Right atrium auricular region (tissue), 2 donors: ENCODE measurements around the gene CFAP299. TPM values are rescaled to one million over a fixed set of nuclear protein-coding genes. Genes with fewer than 3 reads are reported as not detected.
A peak's percentile ranks its signal among the peaks of the same experiment; 100 is the strongest.

Experiments
- DNase-seq: peaks from one replicate; pipeline ENCODE4 v3.0.0-alpha.2; 2019; ENCODE audit warnings: low spot score
- H3K27ac ChIP-seq, 2 donors: fragments of 200-600 bp; sonication (generic); 1 replicate in 1 of 2; 2 replicates in 1 of 2; pipeline ENCODE4 v1.5.1; 2016 to 2019
- H3K27me3 ChIP-seq, 2 donors: fragments of 200-600 bp; sonication (generic); one replicate each; pipeline versions ENCODE4 v1.5.1 to v1.6.0; 2017 to 2019
- H3K36me3 ChIP-seq: fragments of 200-600 bp; sonication (generic); one replicate; pipeline ENCODE4 v1.5.1; 2016
- H3K4me1 ChIP-seq, 2 donors: fragments of 200-600 bp; sonication (generic); one replicate each; pipeline versions ENCODE4 v1.5.1 to v1.6.0; 2017 to 2019
- H3K4me3 ChIP-seq, 2 donors: fragments of 200-600 bp; sonication (generic); 1 replicate in 1 of 2; 2 replicates in 1 of 2; pipeline ENCODE4 v1.5.1; 2017 to 2019; ENCODE audit warnings: mild to moderate bottlenecking in 1 of 2, moderate library complexity in 1 of 2
- H3K9me3 ChIP-seq, 2 donors: fragments of 200-600 bp; sonication (generic); one replicate each; pipeline ENCODE4 v1.5.1; 2019
- total RNA-seq, 2 donors: library from RNA; depleted of rRNA; stranded (reverse); fragments of >200 nt; gene quantifications; one replicate each; pipeline ENCODE4 v1.1.0, GENCODE V29; 2016
- TF ChIP-seq, protein P1 (sequence below), 2 donors: fragments of 200-600 bp; sonication (generic); IDR thresholded peaks; one replicate each; pipeline ENCODE4 v1.5.1; 2019; ENCODE audit warnings: antibody characterized with exemption in 2 of 2

Gene CFAP299
- total RNA-seq, 2 donors from 2014 or later = not detected

DNA sequence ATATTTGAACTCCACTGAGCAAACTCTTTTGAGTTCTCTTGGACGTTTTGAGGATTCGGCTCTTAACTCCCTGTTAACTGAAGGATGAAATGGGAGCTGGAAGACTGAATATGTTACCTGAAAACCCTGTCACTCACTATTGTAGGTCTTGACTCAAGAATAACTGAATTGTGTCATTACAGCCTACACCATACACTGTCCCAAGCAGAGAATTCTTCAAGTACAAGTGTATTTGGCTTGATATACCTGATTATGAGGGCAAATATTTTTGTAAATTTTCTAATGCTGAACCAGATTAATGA, 276.1 kb downstream of the CFAP299 start:
- Histone ChIP-seq H3K9me3 (no peaks in the 10 kb centered on the region), H3K4me3 (no peak overlapping the region), H3K4me1 (no peaks in the 10 kb centered on the region), H3K27me3 (no peaks in the 10 kb centered on the region), H3K27ac (no peak overlapping the region), H3K36me3 (no peaks in the 10 kb centered on the region)
- no peak for DNase-seq
- TF ChIP-seq, protein P1, sequence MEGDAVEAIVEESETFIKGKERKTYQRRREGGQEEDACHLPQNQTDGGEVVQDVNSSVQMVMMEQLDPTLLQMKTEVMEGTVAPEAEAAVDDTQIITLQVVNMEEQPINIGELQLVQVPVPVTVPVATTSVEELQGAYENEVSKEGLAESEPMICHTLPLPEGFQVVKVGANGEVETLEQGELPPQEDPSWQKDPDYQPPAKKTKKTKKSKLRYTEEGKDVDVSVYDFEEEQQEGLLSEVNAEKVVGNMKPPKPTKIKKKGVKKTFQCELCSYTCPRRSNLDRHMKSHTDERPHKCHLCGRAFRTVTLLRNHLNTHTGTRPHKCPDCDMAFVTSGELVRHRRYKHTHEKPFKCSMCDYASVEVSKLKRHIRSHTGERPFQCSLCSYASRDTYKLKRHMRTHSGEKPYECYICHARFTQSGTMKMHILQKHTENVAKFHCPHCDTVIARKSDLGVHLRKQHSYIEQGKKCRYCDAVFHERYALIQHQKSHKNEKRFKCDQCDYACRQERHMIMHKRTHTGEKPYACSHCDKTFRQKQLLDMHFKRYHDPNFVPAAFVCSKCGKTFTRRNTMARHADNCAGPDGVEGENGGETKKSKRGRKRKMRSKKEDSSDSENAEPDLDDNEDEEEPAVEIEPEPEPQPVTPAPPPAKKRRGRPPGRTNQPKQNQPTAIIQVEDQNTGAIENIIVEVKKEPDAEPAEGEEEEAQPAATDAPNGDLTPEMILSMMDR (IDR thresholded peaks at IDR 0.05) = no peak

DNA sequence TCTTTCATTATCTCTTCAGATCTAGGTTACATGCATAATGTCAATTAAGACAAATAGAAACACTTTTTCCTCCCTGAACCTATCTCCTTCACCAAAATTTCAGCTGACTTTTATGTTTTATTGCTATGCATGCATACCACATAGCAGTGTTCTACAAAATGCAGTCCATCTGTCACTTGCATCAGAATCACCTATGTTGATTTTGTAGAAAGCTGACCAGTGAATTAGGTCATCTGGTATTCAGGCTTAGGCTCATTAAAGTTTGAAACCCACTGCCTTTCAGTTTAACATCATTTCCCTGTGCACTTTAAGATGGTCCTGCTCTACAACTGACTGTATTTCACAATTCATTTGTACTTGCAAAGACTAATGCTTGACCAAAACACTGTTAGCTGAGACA, 277.9 kb downstream of the CFAP299 start:
- DNase-seq = no peak
- Histone ChIP-seq H3K27ac (no peak overlapping the region), H3K4me3 (no peak overlapping the region), H3K9me3 (no peaks in the 10 kb centered on the region), H3K36me3 (no peaks in the 10 kb centered on the region), H3K27me3 (no peaks in the 10 kb centered on the region), H3K4me1 (no peaks in the 10 kb centered on the region)
- TF ChIP-seq, protein P1 (IDR thresholded peaks at IDR 0.05) = no peak

- H3K4me1 ChIP-seq = no peaks in the 10 kb centered on the region
- no peak for DNase-seq
- TF ChIP-seq, protein P1 (IDR thresholded peaks at IDR 0.05) = no peak
- no peaks in the 10 kb centered on the region for H3K9me3 ChIP-seq
- no peak overlapping the region for H3K4me3 ChIP-seq
- no peaks in the 10 kb centered on the region for H3K27me3 ChIP-seq
- no peak overlapping the region for H3K27ac ChIP-seq
- H3K36me3 ChIP-seq = no peaks in the 10 kb centered on the region
Measured at GRCh38 chr4:80614319-80614718, 278.8 kb downstream of the CFAP299 start.

- Histone ChIP-seq H3K9me3 (no peaks in the 10 kb centered on the region), H3K27me3 (no peaks in the 10 kb centered on the region), H3K36me3 (no peaks in the 10 kb centered on the region), H3K27ac (no peak overlapping the region), H3K4me1 (no peaks in the 10 kb centered on the region), H3K4me3 (no peak overlapping the region)
- DNase-seq = no peak
- TF ChIP-seq, protein P1 (IDR thresholded peaks at IDR 0.05) = no peak
Measured at GRCh38 chr4:80615099-80615498, 279.6 kb downstream of the CFAP299 start.

DNA sequence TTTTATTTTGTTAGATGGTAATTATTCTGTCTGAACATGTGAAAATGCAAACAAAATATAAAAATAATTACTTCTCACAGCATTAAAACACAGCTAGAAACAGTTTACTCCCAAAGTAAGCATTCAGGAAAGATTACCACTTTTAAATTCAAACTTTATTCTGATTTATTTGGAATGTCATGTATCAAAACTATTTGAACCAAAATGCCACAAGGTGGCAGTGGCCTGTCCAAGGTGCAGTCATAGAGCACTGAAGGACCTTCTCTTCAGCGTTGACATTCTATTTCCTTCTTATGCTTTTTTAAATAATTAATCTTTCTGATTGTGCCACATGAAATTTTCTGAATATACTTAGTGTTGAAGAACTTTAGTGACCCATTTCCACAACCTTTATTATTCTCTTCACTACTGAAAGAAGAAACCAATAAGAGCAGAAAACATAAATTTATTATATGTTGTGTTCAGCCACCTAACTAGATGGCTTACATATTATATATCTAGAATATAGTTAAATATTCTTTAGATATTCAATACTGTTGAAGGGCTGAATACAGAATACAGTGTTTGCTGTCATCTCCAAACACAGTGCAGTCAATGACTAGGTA, 283.6 kb downstream of the CFAP299 start:
- DNase-seq = no peak

More for the DNA sequence above, 283.6 kb downstream of the CFAP299 start:
- no peak overlapping the region for H3K4me3 ChIP-seq
- no peaks in the 10 kb centered on the region for H3K36me3 ChIP-seq
- H3K9me3 ChIP-seq = peaks cover 0 to 10% of the 10 kb centered on the region in 2 donors
- H3K4me1 ChIP-seq = no peaks in the 10 kb centered on the region
- no peaks in the 10 kb centered on the region for H3K27me3 ChIP-seq
- TF ChIP-seq, protein P1 (IDR thresholded peaks at IDR 0.05) = peak in 1 of 2 donors; percentile 31
- no peak overlapping the region for H3K27ac ChIP-seq
